Forelimb muscle (tissue), 1 donor: Measurements from ENCODE around the gene ATP6V1E1. TPM values are rescaled to one million over a fixed set of nuclear protein-coding genes. Genes with fewer than 3 reads are reported as not detected.

Experiments
- DNase-seq: peaks from one replicate; pipeline ENCODE4 v3.0.0-alpha.2; 2013; ENCODE audit warnings: low read depth
- polyA plus RNA-seq: library from polyadenylated mRNA; unstranded; fragments of 120-200 nt; gene quantifications from one replicate; pipeline ENCODE4 v1.2.1, GENCODE V29; 2013; ENCODE audit not compliant: insufficient read length

Gene ATP6V1E1
- polyA plus RNA-seq, 1 donor = 81.7 TPM

GRCh38 chr22:17542452-17542851 lies 86.1 kb downstream of the ATP6V1E1 start:
- no peak for DNase-seq

Other genes with a start within 250 kb of the ATP6V1E1 start
- gene SLC25A18, start 65.3 kb downstream of the ATP6V1E1 start, polyA plus RNA-seq = 0.58 TPM
- gene BCL2L13, start 10.0 kb upstream of the ATP6V1E1 start, polyA plus RNA-seq = 39.6 TPM
- 21.4 TPM for gene BID, start 145.7 kb upstream of the ATP6V1E1 start, polyA plus RNA-seq